Measurements from ENCODE around the gene TMEM63C. TPM values are rescaled to one million over a fixed set of nuclear protein-coding genes. Genes with fewer than 3 reads are reported as not detected.

TMEM63C gene
- total and polyA plus RNA-seq, 2 donors, result 0.24 to 0.64 TPM

GRCh38 chr14:77250927-77251326 is 69.3 kb downstream of the TMEM63C start:
- Histone ChIP-seq H3K9me3 (ENCODE audit: control insufficient read depth in 2 of 2, insufficient read depth in 1 of 2, low read length in 1 of 2) (no peaks in the 10 kb centered on the region), H3K4me3 (ENCODE audit: low read length in 2 of 2) (no peak overlapping the region), H3K36me3 (ENCODE audit: control insufficient read depth in 2 of 2, insufficient read depth in 2 of 2, low read length in 1 of 2) (no peaks in the 10 kb centered on the region), H3K4me1 (ENCODE audit: control insufficient read depth in 2 of 2, insufficient read depth in 2 of 2, low read length in 2 of 2) (no peaks in the 10 kb centered on the region), H3K27me3 (ENCODE audit: control insufficient read depth in 2 of 2, insufficient read depth in 1 of 2, low read length in 1 of 2) (no peaks in the 10 kb centered on the region), H3K27ac (ENCODE audit: low read depth in 1 of 2, low read length in 1 of 2) (no peak overlapping the region)
- WGBS, result 87% methylated on average over 6 of the region's 6 CpGs
- DNase-seq (ENCODE audit: low read depth in 6 of 9, low spot score in 9 of 9), result no peak

- no peaks in the 10 kb centered on the region for H3K27me3 ChIP-seq (ENCODE audit: control insufficient read depth in 2 of 2, insufficient read depth in 1 of 2, low read length in 1 of 2)
- H3K4me3 ChIP-seq (ENCODE audit: low read length in 2 of 2), result no peak overlapping the region
- no peaks in the 10 kb centered on the region for H3K36me3 ChIP-seq (ENCODE audit: control insufficient read depth in 2 of 2, insufficient read depth in 2 of 2, low read length in 1 of 2)
- H3K4me1 ChIP-seq (ENCODE audit: control insufficient read depth in 2 of 2, insufficient read depth in 2 of 2, low read length in 2 of 2), result no peaks in the 10 kb centered on the region
- H3K27ac ChIP-seq (ENCODE audit: low read depth in 1 of 2, low read length in 1 of 2), result no peak overlapping the region
- 95% methylated on average over 11 of the region's 11 CpGs for WGBS
- H3K9me3 ChIP-seq (ENCODE audit: control insufficient read depth in 2 of 2, insufficient read depth in 1 of 2, low read length in 1 of 2), result no peaks in the 10 kb centered on the region
- DNase-seq (ENCODE audit: low read depth in 6 of 9, low spot score in 9 of 9), result no peak
Observed at GRCh38 chr14:77251870-77252269, 70.3 kb downstream of the TMEM63C start.

GRCh38 chr14:77253333-77254190 is 72.0 kb downstream of the TMEM63C start:
- H3K4me1 ChIP-seq (ENCODE audit: control insufficient read depth in 2 of 2, insufficient read depth in 2 of 2, low read length in 2 of 2), result no peaks in the 10 kb centered on the region
- no peak overlapping the region for H3K4me3 ChIP-seq (ENCODE audit: low read length in 2 of 2)
- no peaks in the 10 kb centered on the region for H3K36me3 ChIP-seq (ENCODE audit: control insufficient read depth in 2 of 2, insufficient read depth in 2 of 2, low read length in 1 of 2)
- 41% methylated on average over 20 of the region's 20 CpGs for WGBS
- no peaks in the 10 kb centered on the region for H3K27me3 ChIP-seq (ENCODE audit: control insufficient read depth in 2 of 2, insufficient read depth in 1 of 2, low read length in 1 of 2)
- H3K9me3 ChIP-seq (ENCODE audit: control insufficient read depth in 2 of 2, insufficient read depth in 1 of 2, low read length in 1 of 2), result no peaks in the 10 kb centered on the region
- DNase-seq (ENCODE audit: low read depth in 6 of 9, low spot score in 9 of 9), result no peak
- H3K27ac ChIP-seq (ENCODE audit: low read depth in 1 of 2, low read length in 1 of 2), result no peak overlapping the region

GRCh38 chr14:77256694-77257093 is 75.1 kb downstream of the TMEM63C start:
- H3K9me3 ChIP-seq (ENCODE audit: control insufficient read depth in 2 of 2, insufficient read depth in 1 of 2, low read length in 1 of 2), result no peaks in the 10 kb centered on the region
- no peak overlapping the region for H3K27ac ChIP-seq (ENCODE audit: low read depth in 1 of 2, low read length in 1 of 2)
- H3K4me1 ChIP-seq (ENCODE audit: control insufficient read depth in 2 of 2, insufficient read depth in 2 of 2, low read length in 2 of 2), result no peaks in the 10 kb centered on the region
- H3K27me3 ChIP-seq (ENCODE audit: control insufficient read depth in 2 of 2, insufficient read depth in 1 of 2, low read length in 1 of 2), result no peaks in the 10 kb centered on the region
- WGBS, result 97% methylated on average over 8 of the region's 8 CpGs
- H3K36me3 ChIP-seq (ENCODE audit: control insufficient read depth in 2 of 2, insufficient read depth in 2 of 2, low read length in 1 of 2), result no peaks in the 10 kb centered on the region
- DNase-seq (ENCODE audit: low read depth in 6 of 9, low spot score in 9 of 9), result no peak
- no peak overlapping the region for H3K4me3 ChIP-seq (ENCODE audit: low read length in 2 of 2)

GRCh38 chr14:77257700-77258099 is 76.1 kb downstream of the TMEM63C start:
- no peaks in the 10 kb centered on the region for H3K36me3 ChIP-seq (ENCODE audit: control insufficient read depth in 2 of 2, insufficient read depth in 2 of 2, low read length in 1 of 2)
- DNase-seq (ENCODE audit: low read depth in 6 of 9, low spot score in 9 of 9), result no peak
- no peaks in the 10 kb centered on the region for H3K4me1 ChIP-seq (ENCODE audit: control insufficient read depth in 2 of 2, insufficient read depth in 2 of 2, low read length in 2 of 2)
- no peaks in the 10 kb centered on the region for H3K27me3 ChIP-seq (ENCODE audit: control insufficient read depth in 2 of 2, insufficient read depth in 1 of 2, low read length in 1 of 2)
- H3K9me3 ChIP-seq (ENCODE audit: control insufficient read depth in 2 of 2, insufficient read depth in 1 of 2, low read length in 1 of 2), result no peaks in the 10 kb centered on the region
- no peak overlapping the region for H3K4me3 ChIP-seq (ENCODE audit: low read length in 2 of 2)
- 94% methylated on average over 10 of the region's 10 CpGs for WGBS
- no peak overlapping the region for H3K27ac ChIP-seq (ENCODE audit: low read depth in 1 of 2, low read length in 1 of 2)

- no peak for DNase-seq (ENCODE audit: low read depth in 6 of 9, low spot score in 9 of 9)
- no peaks in the 10 kb centered on the region for H3K9me3 ChIP-seq (ENCODE audit: control insufficient read depth in 2 of 2, insufficient read depth in 1 of 2, low read length in 1 of 2)
- 98% methylated on average over 5 of the region's 5 CpGs for WGBS
Observed at GRCh38 chr14:77258566-77258965, 77.0 kb downstream of the TMEM63C start.

GRCh38 chr14:77259025-77259715 is 77.6 kb downstream of the TMEM63C start:
- Histone ChIP-seq H3K4me3 (ENCODE audit: low read length in 2 of 2) (no peak overlapping the region), H3K36me3 (ENCODE audit: control insufficient read depth in 2 of 2, insufficient read depth in 2 of 2, low read length in 1 of 2) (no peaks in the 10 kb centered on the region), H3K27ac (ENCODE audit: low read depth in 1 of 2, low read length in 1 of 2) (no peak overlapping the region), H3K9me3 (ENCODE audit: control insufficient read depth in 2 of 2, insufficient read depth in 1 of 2, low read length in 1 of 2) (no peaks in the 10 kb centered on the region), H3K27me3 (ENCODE audit: control insufficient read depth in 2 of 2, insufficient read depth in 1 of 2, low read length in 1 of 2) (no peaks in the 10 kb centered on the region), H3K4me1 (ENCODE audit: control insufficient read depth in 2 of 2, insufficient read depth in 2 of 2, low read length in 2 of 2) (no peaks in the 10 kb centered on the region)
- DNase-seq (ENCODE audit: low read depth in 6 of 9, low spot score in 9 of 9), result no peak
- 96% methylated on average over 11 of the region's 11 CpGs for WGBS

More at GRCh38 chr14:77258566-77258965, 77.0 kb downstream of the TMEM63C start:
- Histone ChIP-seq H3K27me3 (ENCODE audit: control insufficient read depth in 2 of 2, insufficient read depth in 1 of 2, low read length in 1 of 2) (no peaks in the 10 kb centered on the region), H3K4me3 (ENCODE audit: low read length in 2 of 2) (no peak overlapping the region), H3K27ac (ENCODE audit: low read depth in 1 of 2, low read length in 1 of 2) (no peak overlapping the region), H3K4me1 (ENCODE audit: control insufficient read depth in 2 of 2, insufficient read depth in 2 of 2, low read length in 2 of 2) (no peaks in the 10 kb centered on the region), H3K36me3 (ENCODE audit: control insufficient read depth in 2 of 2, insufficient read depth in 2 of 2, low read length in 1 of 2) (no peaks in the 10 kb centered on the region)

GRCh38 chr14:77260199-77260598 is 78.6 kb downstream of the TMEM63C start:
- Histone ChIP-seq H3K36me3 (ENCODE audit: control insufficient read depth in 2 of 2, insufficient read depth in 2 of 2, low read length in 1 of 2) (no peaks in the 10 kb centered on the region), H3K27me3 (ENCODE audit: control insufficient read depth in 2 of 2, insufficient read depth in 1 of 2, low read length in 1 of 2) (no peaks in the 10 kb centered on the region), H3K4me1 (ENCODE audit: control insufficient read depth in 2 of 2, insufficient read depth in 2 of 2, low read length in 2 of 2) (no peaks in the 10 kb centered on the region), H3K4me3 (ENCODE audit: low read length in 2 of 2) (no peak overlapping the region), H3K27ac (ENCODE audit: low read depth in 1 of 2, low read length in 1 of 2) (no peak overlapping the region), H3K9me3 (ENCODE audit: control insufficient read depth in 2 of 2, insufficient read depth in 1 of 2, low read length in 1 of 2) (no peaks in the 10 kb centered on the region)
- DNase-seq (ENCODE audit: low read depth in 6 of 9, low spot score in 9 of 9), result no peak
- WGBS, result 96% methylated on average over 11 of the region's 11 CpGs

- Histone ChIP-seq H3K4me3 (ENCODE audit: low read length in 2 of 2) (no peak overlapping the region), H3K36me3 (ENCODE audit: control insufficient read depth in 2 of 2, insufficient read depth in 2 of 2, low read length in 1 of 2) (no peaks in the 10 kb centered on the region), H3K27me3 (ENCODE audit: control insufficient read depth in 2 of 2, insufficient read depth in 1 of 2, low read length in 1 of 2) (no peaks in the 10 kb centered on the region), H3K9me3 (ENCODE audit: control insufficient read depth in 2 of 2, insufficient read depth in 1 of 2, low read length in 1 of 2) (no peaks in the 10 kb centered on the region), H3K4me1 (ENCODE audit: control insufficient read depth in 2 of 2, insufficient read depth in 2 of 2, low read length in 2 of 2) (no peaks in the 10 kb centered on the region), H3K27ac (ENCODE audit: low read depth in 1 of 2, low read length in 1 of 2) (no peak overlapping the region)
- no peak for DNase-seq (ENCODE audit: low read depth in 6 of 9, low spot score in 9 of 9)
- 36% methylated on average over 10 of the region's 10 CpGs for WGBS
Observed at GRCh38 chr14:77260631-77261030, 79.0 kb downstream of the TMEM63C start.

Data from thymus (tissue), 11 donors.